Measurements from ENCODE around the gene ANKRD31. TPM values are rescaled to one million over a fixed set of nuclear protein-coding genes. Genes with fewer than 3 reads are reported as not detected.
"Not testable (repeated sequence)": the region's sequence is repeated elsewhere in the genome, so short reads cannot be mapped to it uniquely, and the experiment has no call there.

Gene ANKRD31
- polyA plus RNA-seq, 3 donors = 0.43 to 0.66 (median 0.46) TPM

DNA sequence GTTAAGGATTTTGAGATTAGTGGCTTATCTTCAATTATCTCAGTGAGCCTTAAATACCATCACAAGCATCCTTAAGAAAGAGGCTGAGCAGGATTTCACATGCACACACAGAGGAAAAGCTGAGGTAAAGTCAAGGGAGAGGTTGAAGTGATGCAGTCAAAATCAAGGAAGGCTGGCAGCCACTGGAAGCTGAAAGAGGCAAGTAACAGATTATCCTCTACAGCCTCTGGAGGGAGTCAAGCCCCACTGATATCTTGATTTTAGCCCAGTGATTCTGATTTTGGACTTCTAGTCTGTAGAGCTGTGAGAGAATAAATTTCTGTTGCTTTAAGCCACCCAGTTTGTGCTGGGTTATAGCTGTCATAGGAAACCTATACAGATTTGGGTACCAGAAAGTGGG is 80.1 kb downstream of the ANKRD31 start:
- no peak for DNase-seq

DNA sequence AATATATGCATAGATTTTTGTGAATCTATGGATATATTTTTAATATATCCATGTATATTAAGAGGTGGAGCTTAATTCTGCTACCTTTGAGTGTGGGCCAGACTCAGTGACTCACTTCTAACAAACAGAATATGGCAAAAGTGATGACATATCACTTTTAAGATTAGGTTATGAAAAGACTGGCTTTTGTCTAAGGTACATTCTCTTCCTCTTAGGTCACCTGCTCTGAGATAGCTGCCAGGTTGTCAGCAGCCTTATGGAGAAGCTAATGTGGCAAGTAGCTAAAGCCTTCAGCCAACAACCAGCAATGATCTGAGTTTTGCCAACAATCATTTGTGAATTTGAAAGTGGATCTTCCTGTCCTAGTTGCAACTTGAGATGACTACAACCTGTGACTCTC is 83.8 kb downstream of the ANKRD31 start:
- no peak for DNase-seq

- DNase-seq = no peak
Observed at GRCh38 chr5:75148051-75148450, 88.6 kb downstream of the ANKRD31 start.

GRCh38 chr5:75142566-75143136 is 94.0 kb downstream of the ANKRD31 start:
- DNase-seq = no peak

DNA sequence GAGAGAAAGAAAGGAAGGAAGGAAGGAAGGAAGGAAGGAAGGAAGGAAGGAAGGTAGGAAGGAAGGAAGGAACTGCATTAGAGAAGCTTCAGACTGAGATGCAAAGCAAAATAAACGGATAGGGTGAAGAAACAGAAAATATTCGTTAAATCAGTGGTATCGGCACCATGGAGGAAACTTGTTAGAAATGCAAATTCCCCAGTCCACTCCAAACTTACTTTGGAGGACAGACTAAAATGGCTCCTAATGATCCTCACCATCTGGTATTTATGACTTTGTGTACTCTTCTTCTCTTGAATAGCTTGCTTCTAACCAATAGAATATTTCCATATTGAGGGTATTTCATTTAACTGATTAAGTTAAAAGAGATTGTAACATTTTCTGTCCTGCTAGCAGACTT is 96.4 kb downstream of the ANKRD31 start:
- no peak for DNase-seq

DNA sequence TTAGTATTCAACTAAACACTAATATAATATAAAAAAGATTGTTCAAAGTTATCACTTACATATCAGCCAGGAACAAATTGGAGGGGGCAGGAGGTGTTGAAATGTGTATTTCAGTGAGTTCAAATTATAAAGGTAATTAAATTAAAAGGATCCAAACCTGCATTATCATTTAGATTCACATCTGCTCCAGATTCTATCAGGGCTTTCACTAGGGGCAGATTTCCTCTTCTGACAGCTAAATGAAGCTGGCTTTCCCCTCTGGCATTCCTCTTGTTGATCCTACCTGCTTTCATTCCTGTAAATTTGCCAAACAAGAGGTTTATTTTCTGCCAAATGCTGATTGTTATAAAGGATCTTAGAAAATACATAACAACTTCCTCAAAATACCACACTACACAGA is 98.0 kb downstream of the ANKRD31 start:
- no peak for DNase-seq

DNA sequence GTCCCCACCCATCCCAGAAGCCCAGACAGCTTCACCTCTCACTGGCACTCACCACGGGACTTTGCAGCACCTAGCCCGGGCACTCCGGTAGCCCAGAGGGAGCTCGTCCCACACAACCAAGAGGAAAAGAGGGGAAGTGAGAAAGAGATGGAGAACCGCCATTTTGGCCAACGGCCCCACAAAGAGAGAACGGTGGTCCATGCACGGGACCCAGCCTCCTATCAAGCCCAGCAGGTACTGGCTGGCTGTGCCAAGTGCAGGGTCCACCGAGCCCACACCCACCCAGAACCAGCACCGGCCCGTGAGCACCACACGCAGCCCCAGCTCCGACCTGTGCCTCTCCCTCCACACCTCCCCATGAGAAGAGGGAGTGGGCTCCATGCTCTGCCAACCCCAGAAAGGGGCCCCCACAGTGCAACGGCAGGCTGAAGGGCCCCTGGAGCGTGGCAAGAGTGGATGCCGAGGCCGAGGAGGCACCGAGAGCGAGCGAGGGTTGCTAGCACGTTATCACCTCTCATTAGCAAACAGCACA is 105.8 kb downstream of the ANKRD31 start:
- no peak for DNase-seq

GRCh38 chr5:75116856-75117255 is 119.8 kb downstream of the ANKRD31 start:
- no peak for DNase-seq

DNA sequence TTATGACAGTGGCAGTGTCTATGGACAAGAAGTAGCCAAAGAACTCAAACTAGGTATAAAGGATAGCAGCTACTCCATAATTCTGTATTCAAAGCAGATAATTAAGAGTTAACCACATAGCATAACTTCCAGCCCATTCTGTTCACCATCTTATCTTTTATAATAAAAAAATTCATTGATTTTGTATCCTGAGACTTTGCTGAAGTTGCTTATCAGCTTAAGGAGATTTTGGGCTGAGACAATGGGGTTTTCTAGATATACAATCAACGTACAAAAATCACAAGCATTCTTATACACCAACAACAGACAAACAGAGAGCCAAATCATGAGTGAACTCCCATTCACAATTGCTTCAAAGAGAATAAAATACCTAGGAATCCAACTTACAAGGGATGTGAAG is 122.4 kb downstream of the ANKRD31 start:
- not testable (repeated sequence) for DNase-seq

DNA sequence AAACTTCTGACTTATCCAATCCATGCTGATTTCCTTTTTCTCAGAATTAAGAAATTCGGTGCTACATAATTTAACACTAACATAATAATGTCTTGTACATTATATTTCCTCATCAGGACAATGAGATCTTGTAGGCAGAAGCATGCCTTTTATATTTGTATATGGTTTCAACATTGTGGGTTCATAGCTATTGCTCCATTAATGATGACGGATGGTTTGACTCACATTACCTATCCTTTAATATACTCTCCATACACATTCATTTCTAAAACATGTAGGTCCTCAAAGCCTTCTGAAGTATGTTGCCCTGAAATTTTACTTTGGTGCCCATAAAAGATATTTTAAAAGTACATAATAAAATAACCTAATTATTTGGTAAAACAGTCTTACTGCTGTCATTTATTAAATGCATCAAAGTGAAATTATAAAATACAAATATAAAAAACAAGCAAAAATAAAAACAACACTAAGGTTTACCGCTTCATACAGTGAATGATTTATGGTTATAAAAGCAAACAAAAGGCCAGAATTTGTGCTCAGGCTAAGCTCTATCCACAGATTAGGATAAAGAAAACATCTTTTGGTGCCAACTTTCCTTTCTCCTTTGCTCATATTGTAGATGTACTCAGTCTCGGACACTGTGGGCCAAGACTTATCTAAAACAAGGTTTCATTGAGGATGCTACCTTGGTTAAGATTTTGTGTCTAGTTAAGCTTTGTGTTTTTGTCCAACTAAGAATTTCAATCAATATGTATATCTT is 123.1 kb downstream of the ANKRD31 start:
- no peak for DNase-seq

- DNase-seq = no peak
Observed at GRCh38 chr5:75108931-75109596, 127.6 kb downstream of the ANKRD31 start.

DNA sequence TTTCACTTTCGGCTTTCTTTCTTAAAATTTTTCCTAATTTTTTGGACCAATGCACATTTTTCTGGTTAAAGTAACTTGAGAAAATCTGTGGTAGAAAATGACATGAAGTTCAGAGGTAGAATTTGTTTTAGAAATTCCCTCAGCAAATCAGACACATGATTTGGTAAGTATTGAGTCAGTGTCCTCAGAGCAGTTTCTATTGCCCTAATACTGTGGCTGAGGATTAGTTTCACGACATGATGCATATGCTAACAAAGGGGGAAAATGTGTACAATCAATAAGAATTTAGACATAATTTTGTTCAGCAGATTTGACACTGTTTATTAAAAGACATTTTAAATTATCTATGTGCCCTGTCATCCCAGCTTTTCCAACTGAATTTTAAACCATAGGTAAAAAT is 128.2 kb downstream of the ANKRD31 start:
- no peak for DNase-seq

DNA sequence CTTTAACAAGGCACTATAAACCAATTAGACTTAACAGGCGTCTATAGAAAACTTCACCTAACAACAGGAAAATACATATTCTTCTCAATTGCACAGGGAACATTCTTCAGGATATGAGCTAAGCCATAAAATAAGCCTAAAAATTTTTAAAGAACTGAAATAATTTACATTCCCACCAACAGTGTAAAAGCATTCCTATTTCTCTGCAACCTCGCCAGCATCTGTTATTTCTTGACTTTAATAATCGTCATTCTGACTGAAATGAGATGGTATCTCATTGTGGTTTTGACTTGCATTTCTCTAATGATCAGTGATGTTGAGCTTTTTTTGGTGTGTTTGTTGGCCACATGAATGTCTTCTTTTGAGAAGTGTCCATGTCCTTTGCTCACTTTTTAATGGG is 140.7 kb downstream of the ANKRD31 start:
- DNase-seq = not testable (repeated sequence)

DNA sequence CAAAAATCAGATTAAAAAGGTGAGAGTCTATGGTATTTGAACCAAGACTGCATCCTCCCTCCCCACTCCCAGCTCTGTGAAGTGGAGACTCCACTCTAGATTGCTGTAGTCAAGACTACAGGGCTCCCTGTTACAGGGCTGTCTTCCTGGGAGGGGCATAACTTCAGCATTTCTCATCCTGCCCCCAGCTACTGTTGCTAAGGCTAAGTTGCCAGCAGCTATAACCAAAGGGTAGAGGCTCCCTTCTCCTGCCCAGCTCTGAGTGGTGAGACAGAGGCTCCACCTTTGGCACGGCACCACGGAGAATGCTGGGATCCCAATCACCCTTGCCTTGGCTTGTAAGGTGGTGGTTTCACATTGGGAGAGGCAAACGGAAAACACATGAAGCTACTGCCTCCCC is 145.1 kb downstream of the ANKRD31 start:
- no peak for DNase-seq

GRCh38 chr5:75089662-75090061 is 147.0 kb downstream of the ANKRD31 start:
- no peak for DNase-seq

- DNase-seq = no peak
Observed at GRCh38 chr5:75089137-75089536, 147.5 kb downstream of the ANKRD31 start.

DNA sequence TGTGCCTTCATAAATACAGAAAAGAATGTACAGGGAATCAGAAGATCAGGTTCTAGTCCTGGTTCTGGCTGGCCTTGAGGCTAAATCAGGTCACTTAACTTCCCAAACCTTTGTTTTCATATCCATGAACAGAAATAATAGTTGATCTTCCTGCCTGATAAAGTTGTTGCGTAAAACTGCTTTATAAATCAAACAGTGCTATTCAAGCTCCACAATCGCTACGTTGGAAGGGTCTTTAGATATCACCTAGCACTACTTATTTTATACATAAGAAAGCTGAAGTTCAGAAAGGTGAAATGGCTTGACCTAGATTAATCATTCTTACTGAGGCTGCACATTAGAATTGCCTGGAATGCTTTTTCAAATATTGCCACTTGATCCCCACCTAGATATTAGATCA is 148.0 kb downstream of the ANKRD31 start:
- no peak for DNase-seq

- DNase-seq = no peak
Observed at GRCh38 chr5:75081510-75081909, 155.2 kb downstream of the ANKRD31 start.

DNA sequence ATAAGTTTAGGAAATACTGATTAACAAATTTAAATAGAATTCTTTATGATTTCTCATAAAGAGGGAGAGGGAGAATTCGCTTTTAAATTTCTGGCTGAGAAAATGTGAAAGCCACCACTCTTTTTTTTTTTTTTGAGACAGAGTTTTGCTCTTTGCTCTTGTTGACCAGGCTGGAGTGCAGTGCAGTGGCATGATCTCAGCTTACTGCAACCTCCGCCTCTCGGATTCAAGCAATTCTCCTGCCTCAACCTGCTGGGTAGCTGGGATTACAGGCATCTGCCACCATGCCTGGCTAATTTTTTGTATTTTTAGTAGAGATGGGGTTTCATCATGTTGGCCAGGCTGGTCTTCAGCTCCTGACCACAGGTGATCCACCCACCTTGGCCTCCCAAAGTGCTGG is 157.3 kb downstream of the ANKRD31 start:
- not testable (repeated sequence) for DNase-seq

DNA sequence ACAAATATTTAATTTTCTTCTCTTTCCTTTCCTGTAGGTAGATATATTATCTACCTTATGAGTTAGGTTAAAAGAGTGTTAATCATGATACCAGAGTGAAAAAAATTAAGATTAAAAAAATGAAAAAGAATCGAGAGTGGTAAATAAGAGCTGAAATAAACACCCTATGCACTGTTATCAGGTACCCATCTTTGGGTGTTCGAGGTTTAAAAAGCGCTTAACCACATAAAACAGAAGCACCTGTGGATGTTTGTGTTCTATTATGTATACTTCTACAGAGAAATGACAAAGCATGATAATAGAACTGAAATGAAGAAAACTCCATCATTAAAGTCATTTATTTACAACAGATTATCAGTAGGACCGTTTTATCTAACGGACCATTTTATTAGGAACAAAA is 158.7 kb downstream of the ANKRD31 start:
- DNase-seq = no peak

GRCh38 chr5:75072061-75072460 is 164.6 kb downstream of the ANKRD31 start:
- no peak for DNase-seq

- no peak for DNase-seq
Observed at GRCh38 chr5:75071100-75071499, 165.6 kb downstream of the ANKRD31 start.

GRCh38 chr5:75067434-75067833 is 169.2 kb downstream of the ANKRD31 start:
- DNase-seq = no peak
